Sigmoid colon (tissue), 7 donors: ENCODE measurements around the gene WBP1. TPM values are rescaled to one million over a fixed set of nuclear protein-coding genes. Genes with fewer than 3 reads are reported as not detected.

Source experiments
- DNase-seq: peaks from one replicate; pipeline ENCODE4 v3.0.0-alpha.2; 2019
- H3K27ac ChIP-seq, 4 donors: fragments of 200-600 bp; sonication (generic); one replicate each; pipeline ENCODE4 v1.5.1; 2016 to 2019; ENCODE audit warnings: mild to moderate bottlenecking in 1 of 4
- H3K27me3 ChIP-seq, 3 donors: fragments of 200-600 bp; sonication (generic); one replicate each; pipeline ENCODE4 v1.5.1; 2019; ENCODE audit warnings: mild to moderate bottlenecking in 1 of 3
- H3K36me3 ChIP-seq, 4 donors: fragments of 200-600 bp; sonication (generic); one replicate each; pipeline ENCODE4 v1.5.1; 2016 to 2019
- H3K4me1 ChIP-seq, 4 donors: fragments of 200-600 bp; sonication (generic); one replicate each; pipeline ENCODE4 v1.5.1; 2017 to 2019
- H3K4me3 ChIP-seq, 4 donors: fragments of 200-600 bp; sonication (generic); one replicate each; pipeline ENCODE4 v1.5.1; 2017 to 2019; ENCODE audit warnings: mild to moderate bottlenecking in 2 of 4, moderate library complexity in 1 of 4
- H3K9me3 ChIP-seq, 4 donors: fragments of 200-600 bp in 3 of 4; sonication (generic) in 3 of 4; one replicate each; pipeline versions ENCODE4 v1.5.1 to v1.6.1; 2013 to 2019
- CTCF ChIP-seq, 4 experiments: fragments of 450-650 bp in 3 of 4; fragments of 200-600 bp in 1 of 4; IDR thresholded peaks; one replicate each; pipeline ENCODE4 v1.5.1; 2016 to 2019; ENCODE audit warnings: antibody characterized with exemption in 4 of 4, mild to moderate bottlenecking in 3 of 4, moderate library complexity in 2 of 4
- EP300 ChIP-seq, 4 donors: sonication (generic); formaldehyde crosslinking; IDR thresholded peaks; one replicate each; pipeline ENCODE4 v1.6.1; 2017; ENCODE audit warnings: antibody characterized with exemption in 4 of 4
- POLR2A ChIP-seq, 2 donors: fragments of 450-650 bp; IDR thresholded peaks; one replicate each; pipeline ENCODE4 v1.6.1; 2016; ENCODE audit warnings: antibody characterized with exemption in 2 of 2, mild to moderate bottlenecking in 2 of 2, moderate library complexity in 2 of 2
- POLR2AphosphoS5 ChIP-seq, 4 donors: sonication (generic); formaldehyde crosslinking; IDR thresholded peaks; one replicate each; pipeline ENCODE4 v1.6.1; 2017; ENCODE audit warnings: antibody characterized with exemption in 4 of 4
- WGBS, 2 donors: extraction: QIAGEN DNeasy Blood & Tissue Kit; methylation state at CpG; one replicate each; pipeline ENCODE4 v1.1.7; 2013; 5-methylcytosine and 5-hydroxymethylcytosine counted together
- intact Hi-C: fragments of 100-400 bp; cut with DNase I; formaldehyde crosslinking; loops from one replicate; pipeline ENCODE4 v1.15.1; 2023
- polyA plus RNA-seq, 3 donors: library from polyadenylated mRNA; stranded (reverse); fragments of 200-250 nt; gene quantifications; one replicate each; pipeline ENCODE4 v1.2.3, GENCODE V29; 2013
- total RNA-seq, 4 donors: library from RNA; depleted of rRNA; stranded (reverse); fragments of >200 nt; gene quantifications; one replicate each; pipeline ENCODE4 v1.1.0, GENCODE V29; 2016
- donor health status: healthy with polysubstance abuse.
- donor health status: Bipolar disorder and iron deficiency.
- donor health status: healthy.

WBP1 gene
- total and polyA plus RNA-seq, 7 donors, result 59.2 to 89.2 (median 63.1) TPM

GRCh38 chr2:74428675-74429074, 29.6 kb upstream of the WBP1 start:
- peaks cover 0 to 77% (median 31%) of the 10 kb centered on the region in 4 donors for H3K36me3 ChIP-seq
- H3K27ac ChIP-seq, result no peak overlapping the region

GRCh38 chr2:74429487-74430451, 28.5 kb upstream of the WBP1 start:
- TF ChIP-seq CTCF (IDR thresholded peaks at IDR 0.05) (no peak), POLR2AphosphoS5 (IDR thresholded peaks at IDR 0.05) (no peak), EP300 (IDR thresholded peaks at IDR 0.05) (no peak), POLR2A (IDR thresholded peaks at IDR 0.05) (no peak)
- peak; percentile 47 for DNase-seq
- Histone ChIP-seq H3K9me3 (no peaks in the 10 kb centered on the region), H3K36me3 (peaks cover 0 to 77% (median 31%) of the 10 kb centered on the region in 4 donors), H3K27me3 (no peaks in the 10 kb centered on the region), H3K27ac (no peak overlapping the region), H3K4me1 (no peaks in the 10 kb centered on the region), H3K4me3 (no peak overlapping the region)
- 34 to 81% methylated on average over 18 of the region's 18 CpGs for WGBS, 2 donors
- intact Hi-C loops, result no loop called here

More at GRCh38 chr2:74428675-74429074, 29.6 kb upstream of the WBP1 start:
- WGBS, 2 donors, result 89 to 92% methylated on average over 5 of the region's 5 CpGs
- no peak overlapping the region for H3K4me3 ChIP-seq
- TF ChIP-seq POLR2AphosphoS5 (IDR thresholded peaks at IDR 0.05), result no peak
- TF ChIP-seq POLR2A (IDR thresholded peaks at IDR 0.05), result no peak
- TF ChIP-seq EP300 (IDR thresholded peaks at IDR 0.05), result no peak
- TF ChIP-seq CTCF (IDR thresholded peaks at IDR 0.05), result no peak
- no peaks in the 10 kb centered on the region for H3K4me1 ChIP-seq
- no peaks in the 10 kb centered on the region for H3K9me3 ChIP-seq
- no peaks in the 10 kb centered on the region for H3K27me3 ChIP-seq
- intact Hi-C loops, result no loop called here
- DNase-seq, result peak; percentile 50

- no peaks in the 10 kb centered on the region for H3K4me1 ChIP-seq
- no peak overlapping the region for H3K4me3 ChIP-seq
- intact Hi-C loops, result no loop called here
- no peaks in the 10 kb centered on the region for H3K9me3 ChIP-seq
- DNase-seq, result peak; percentile 46
- 72 to 82% methylated on average over 11 of the region's 11 CpGs for WGBS, 2 donors
- TF ChIP-seq CTCF (IDR thresholded peaks at IDR 0.05), result no peak
- TF ChIP-seq EP300 (IDR thresholded peaks at IDR 0.05), result no peak
- TF ChIP-seq POLR2A (IDR thresholded peaks at IDR 0.05), result no peak
- TF ChIP-seq POLR2AphosphoS5 (IDR thresholded peaks at IDR 0.05), result no peak
- no peak overlapping the region for H3K27ac ChIP-seq
- peaks cover 0 to 72% (median 31%) of the 10 kb centered on the region in 4 donors for H3K36me3 ChIP-seq
- H3K27me3 ChIP-seq, result no peaks in the 10 kb centered on the region
These were observed 27.7 kb upstream of the WBP1 start for GRCh38 chr2:74430502-74430901.

GRCh38 chr2:74436111-74436805, 22.0 kb upstream of the WBP1 start:
- peaks cover 0 to 49% (median 34%) of the 10 kb centered on the region in 4 donors for H3K4me1 ChIP-seq
- no peaks in the 10 kb centered on the region for H3K9me3 ChIP-seq
- 85 to 93% methylated on average over 43 of the region's 43 CpGs for WGBS, 2 donors
- H3K27ac ChIP-seq, result no peak overlapping the region
- H3K4me3 ChIP-seq, result peak overlapping the region in 3 of 4 donors; percentile 2 to 16 (median 5)
- peaks cover 0 to 4% (median 0%) of the 10 kb centered on the region in 3 donors for H3K27me3 ChIP-seq
- peaks cover 0 to 22% (median 3%) of the 10 kb centered on the region in 4 donors for H3K36me3 ChIP-seq
- no peak for DNase-seq
- TF ChIP-seq POLR2AphosphoS5 (IDR thresholded peaks at IDR 0.05) (no peak), POLR2A (IDR thresholded peaks at IDR 0.05) (no peak)
- intact Hi-C loops, result no loop called here
